Femur (tissue), 1 donor: Measurements from ENCODE around the gene PRRC2A.

Experiments used
- DNase-seq: peaks from one replicate; pipeline ENCODE4 v3.0.0-alpha.2; 2017

Gene PRRC2A

GRCh38 chr6:31654574-31655348 is 34.2 kb downstream of the PRRC2A start:
- DNase-seq = no peak

GRCh38 chr6:31655349-31656237 is 35.1 kb downstream of the PRRC2A start, which contains the start of gene APOM:
Gene APOM, plus strand, starts transcription at chr6:31655894. Its CDS starts 73 bp downstream, at chr6:31655967.
- DNase-seq = no peak

- DNase-seq = no peak
These were observed 37.1 kb downstream of the PRRC2A start for GRCh38 chr6:31657406-31658157.

- no peak for DNase-seq
These were observed 37.7 kb downstream of the PRRC2A start for GRCh38 chr6:31658158-31658688.

- DNase-seq = no peak
These were observed 38.6 kb downstream of the PRRC2A start for GRCh38 chr6:31658983-31659648.

- no peak for DNase-seq
These were observed 39.3 kb downstream of the PRRC2A start for GRCh38 chr6:31659649-31660380.

- peak; percentile 92 for DNase-seq
These were observed 40.1 kb downstream of the PRRC2A start, which contains the start of gene C6orf47 for GRCh38 chr6:31660381-31661261. Gene C6orf47, minus strand, starts transcription at chr6:31660778. Its CDS starts 831 bp downstream, at chr6:31659947.

GRCh38 chr6:31661262-31662123 is 41.0 kb downstream of the PRRC2A start:
- no peak for DNase-seq

- no peak for DNase-seq
These were observed 41.7 kb downstream of the PRRC2A start for GRCh38 chr6:31662124-31662723.

GRCh38 chr6:31663126-31663960 is 42.8 kb downstream of the PRRC2A start:
- no peak for DNase-seq

GRCh38 chr6:31663961-31664789 is 43.7 kb downstream of the PRRC2A start:
- DNase-seq = peak; percentile 44

GRCh38 chr6:31664790-31665500 is 44.4 kb downstream of the PRRC2A start, which contains the start of gene GPANK1:
Gene GPANK1, minus strand, starts transcription at chr6:31664997. Its CDS starts 519 bp downstream, at chr6:31664478.
- DNase-seq = peak; percentile 95

GRCh38 chr6:31665501-31666336 is 45.2 kb downstream of the PRRC2A start, which contains the start of gene CSNK2B:
Gene CSNK2B, plus strand, starts transcription at chr6:31666080. Its CDS starts 752 bp downstream, at chr6:31666832.
- DNase-seq = peak; percentile 99

- no peak for DNase-seq
These were observed 45.9 kb downstream of the PRRC2A start for GRCh38 chr6:31666337-31666965.
